ENCODE measurements around the gene AIG1. TPM values are rescaled to one million over a fixed set of nuclear protein-coding genes. Genes with fewer than 3 reads are reported as not detected.

The AIG1 gene
- total RNA-seq, 1 donor from 2014 or later: 32.2 TPM

DNA sequence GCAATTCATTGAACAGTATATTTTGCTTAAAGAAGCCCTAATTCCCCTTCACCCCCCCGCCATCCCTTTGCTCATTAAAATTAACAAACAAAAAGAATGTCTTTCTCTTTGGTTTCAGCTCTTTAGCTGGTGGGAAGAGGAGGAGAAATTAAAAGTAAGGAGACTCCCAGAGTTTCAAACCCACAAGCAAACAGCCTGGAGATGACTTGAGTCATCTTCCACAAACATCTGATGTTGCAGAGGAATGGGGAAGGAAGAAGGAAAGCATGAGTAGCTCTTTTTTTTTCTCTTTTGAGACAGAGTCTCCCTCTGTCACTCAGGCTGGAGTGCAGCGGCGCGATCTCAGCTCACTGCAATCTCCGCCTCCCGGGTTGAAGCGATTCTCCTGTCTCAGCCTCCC, 200.2 kb downstream of the AIG1 start:
- DNase-seq (ENCODE audit: low spot score): no peak
- Mint-ChIP-seq H3K9me3 (ENCODE audit: low read depth) (peaks cover 9% of the 10 kb centered on the region), H3K27ac (ENCODE audit: unreplicated experiment) (no peak overlapping the region), H3K4me3 (ENCODE audit: unreplicated experiment) (no peak overlapping the region), H3K36me3 (ENCODE audit: low read depth) (peaks cover 2% of the 10 kb centered on the region), H3K27me3 (ENCODE audit: low read depth) (no peaks in the 10 kb centered on the region), H3K4me1 (ENCODE audit: low read depth) (peaks cover 4% of the 10 kb centered on the region)
- TF ChIP-seq, protein P1, sequence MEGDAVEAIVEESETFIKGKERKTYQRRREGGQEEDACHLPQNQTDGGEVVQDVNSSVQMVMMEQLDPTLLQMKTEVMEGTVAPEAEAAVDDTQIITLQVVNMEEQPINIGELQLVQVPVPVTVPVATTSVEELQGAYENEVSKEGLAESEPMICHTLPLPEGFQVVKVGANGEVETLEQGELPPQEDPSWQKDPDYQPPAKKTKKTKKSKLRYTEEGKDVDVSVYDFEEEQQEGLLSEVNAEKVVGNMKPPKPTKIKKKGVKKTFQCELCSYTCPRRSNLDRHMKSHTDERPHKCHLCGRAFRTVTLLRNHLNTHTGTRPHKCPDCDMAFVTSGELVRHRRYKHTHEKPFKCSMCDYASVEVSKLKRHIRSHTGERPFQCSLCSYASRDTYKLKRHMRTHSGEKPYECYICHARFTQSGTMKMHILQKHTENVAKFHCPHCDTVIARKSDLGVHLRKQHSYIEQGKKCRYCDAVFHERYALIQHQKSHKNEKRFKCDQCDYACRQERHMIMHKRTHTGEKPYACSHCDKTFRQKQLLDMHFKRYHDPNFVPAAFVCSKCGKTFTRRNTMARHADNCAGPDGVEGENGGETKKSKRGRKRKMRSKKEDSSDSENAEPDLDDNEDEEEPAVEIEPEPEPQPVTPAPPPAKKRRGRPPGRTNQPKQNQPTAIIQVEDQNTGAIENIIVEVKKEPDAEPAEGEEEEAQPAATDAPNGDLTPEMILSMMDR (IDR thresholded peaks at IDR 0.05): no peak

DNA sequence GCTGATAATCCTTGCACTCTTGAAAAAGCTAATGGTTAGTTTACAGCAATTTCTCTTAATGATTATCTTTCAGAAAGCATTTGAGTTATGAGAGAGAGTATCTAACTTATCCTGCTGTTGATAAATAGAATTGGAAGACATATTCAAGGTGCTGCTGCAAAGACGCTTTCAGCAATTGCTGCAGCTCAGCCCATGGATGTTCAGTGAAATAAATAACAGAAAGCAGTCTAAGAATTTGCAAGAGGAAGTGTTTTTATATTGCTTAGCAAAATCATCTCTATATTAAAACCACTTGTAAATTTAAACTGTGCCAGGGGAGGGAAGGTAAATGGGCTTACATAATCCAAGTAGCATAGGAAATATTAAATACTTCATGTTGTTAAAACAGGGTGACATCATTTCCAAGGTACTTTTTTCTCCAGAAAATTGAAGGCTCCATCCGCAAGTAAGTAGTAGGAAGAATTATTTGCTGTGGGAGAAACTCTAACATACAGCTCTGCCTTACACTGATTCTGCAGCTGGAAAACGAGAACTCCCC, 201.3 kb downstream of the AIG1 start:
- Mint-ChIP-seq H3K27me3 (ENCODE audit: low read depth) (no peaks in the 10 kb centered on the region), H3K9me3 (ENCODE audit: low read depth) (peaks cover 9% of the 10 kb centered on the region), H3K4me3 (ENCODE audit: unreplicated experiment) (no peak overlapping the region), H3K4me1 (ENCODE audit: low read depth) (peaks cover 4% of the 10 kb centered on the region), H3K36me3 (ENCODE audit: low read depth) (peaks cover 4% of the 10 kb centered on the region), H3K27ac (ENCODE audit: unreplicated experiment) (no peak overlapping the region)
- DNase-seq (ENCODE audit: low spot score): no peak
- TF ChIP-seq, protein P1 (IDR thresholded peaks at IDR 0.05): no peak

DNA sequence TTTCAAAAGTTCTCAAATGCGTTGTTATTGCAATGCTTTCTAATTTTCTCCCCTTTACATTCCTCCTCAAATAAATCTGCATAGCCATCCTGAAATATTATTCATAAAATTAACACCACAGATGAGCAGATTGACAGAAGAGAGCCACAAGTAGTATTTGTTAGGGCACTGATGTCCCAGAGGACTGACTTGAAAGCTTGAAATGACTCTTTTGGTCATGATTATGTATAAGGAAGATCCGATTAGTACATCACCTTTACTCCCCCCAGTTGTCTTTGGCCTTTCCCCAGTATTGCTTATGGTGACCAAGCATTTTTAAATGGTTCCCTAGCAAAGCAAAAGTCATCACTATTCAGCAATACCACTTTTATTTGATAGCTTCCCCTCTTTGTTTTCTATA, 202.2 kb downstream of the AIG1 start:
- H3K36me3 Mint-ChIP-seq (ENCODE audit: low read depth): peaks cover 7% of the 10 kb centered on the region
- peaks cover 4% of the 10 kb centered on the region for H3K4me1 Mint-ChIP-seq (ENCODE audit: low read depth)
- TF ChIP-seq, protein P1 (IDR thresholded peaks at IDR 0.05): no peak
- H3K27ac Mint-ChIP-seq (ENCODE audit: unreplicated experiment): no peak overlapping the region
- DNase-seq (ENCODE audit: low spot score): no peak
- no peak overlapping the region for H3K4me3 Mint-ChIP-seq (ENCODE audit: unreplicated experiment)
- peaks cover 9% of the 10 kb centered on the region for H3K9me3 Mint-ChIP-seq (ENCODE audit: low read depth)
- H3K27me3 Mint-ChIP-seq (ENCODE audit: low read depth): no peaks in the 10 kb centered on the region

DNA sequence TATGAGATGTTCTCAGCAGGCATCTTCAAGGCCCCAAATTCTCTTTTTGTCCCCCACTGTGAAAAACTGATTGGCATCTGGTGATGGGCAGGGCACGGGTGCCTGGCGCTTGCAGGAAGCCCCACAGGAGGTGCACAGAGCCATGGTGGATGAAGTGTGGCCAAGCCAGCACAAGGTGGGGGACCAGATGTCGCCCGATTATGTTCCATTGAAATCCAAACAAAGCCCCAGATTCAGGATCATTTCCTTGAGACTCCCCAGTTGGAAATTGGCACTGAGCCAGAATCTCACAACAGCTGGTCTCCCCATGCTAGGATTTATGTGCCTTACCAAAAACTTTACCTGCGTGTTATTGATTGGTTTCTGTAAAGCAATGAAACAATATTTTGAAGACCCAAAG, 203.7 kb downstream of the AIG1 start:
- Mint-ChIP-seq H3K27me3 (ENCODE audit: low read depth) (no peaks in the 10 kb centered on the region), H3K4me3 (ENCODE audit: unreplicated experiment) (no peak overlapping the region), H3K4me1 (ENCODE audit: low read depth) (peaks cover 4% of the 10 kb centered on the region), H3K36me3 (ENCODE audit: low read depth) (peaks cover 4% of the 10 kb centered on the region), H3K27ac (ENCODE audit: unreplicated experiment) (no peak overlapping the region), H3K9me3 (ENCODE audit: low read depth) (peaks cover 4% of the 10 kb centered on the region)
- TF ChIP-seq, protein P1 (IDR thresholded peaks at IDR 0.05): no peak
- DNase-seq (ENCODE audit: low spot score): no peak

DNA sequence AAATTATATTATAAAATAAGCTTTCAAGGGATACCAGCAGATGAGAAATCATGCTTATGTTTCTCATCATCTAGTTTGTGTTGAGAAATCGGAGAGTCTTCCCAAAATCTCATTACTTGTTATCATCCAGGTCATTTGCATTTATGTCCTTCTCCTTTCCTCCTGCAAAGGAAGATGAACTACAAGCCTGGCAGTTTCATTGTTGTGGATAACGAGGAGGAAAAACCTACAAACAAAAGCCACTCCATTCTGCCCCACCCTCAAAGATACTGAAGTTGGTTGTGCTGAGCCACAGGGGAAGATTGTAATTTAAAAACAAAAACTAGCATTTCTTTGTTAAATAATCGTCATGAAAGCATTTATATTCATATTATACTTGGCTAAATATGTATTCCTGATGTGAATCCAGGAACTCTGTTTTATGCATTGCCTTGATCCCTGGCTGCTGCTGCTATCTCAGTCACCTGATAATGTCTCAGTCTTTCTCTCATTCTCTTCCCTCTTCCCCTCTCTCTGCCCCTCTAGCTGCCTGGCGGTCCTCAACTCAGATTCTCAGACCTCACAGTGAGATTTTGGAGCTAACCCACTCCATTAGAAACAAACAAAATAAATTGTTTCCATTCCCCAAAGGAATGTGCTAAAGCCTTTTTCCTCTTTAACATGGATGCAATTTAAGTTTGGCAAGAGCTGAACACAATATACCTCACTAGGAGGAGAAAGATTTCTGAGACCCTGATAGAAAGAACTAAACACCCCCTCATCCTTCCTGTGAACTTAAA, 204.5 kb downstream of the AIG1 start:
- Mint-ChIP-seq H3K4me3 (ENCODE audit: unreplicated experiment) (no peak overlapping the region), H3K4me1 (ENCODE audit: low read depth) (peaks cover 6% of the 10 kb centered on the region), H3K9me3 (ENCODE audit: low read depth) (no peaks in the 10 kb centered on the region), H3K36me3 (ENCODE audit: low read depth) (peaks cover 6% of the 10 kb centered on the region), H3K27ac (ENCODE audit: unreplicated experiment) (no peak overlapping the region), H3K27me3 (ENCODE audit: low read depth) (no peaks in the 10 kb centered on the region)
- no peak for DNase-seq (ENCODE audit: low spot score)
- TF ChIP-seq, protein P1 (IDR thresholded peaks at IDR 0.05): no peak

Measured in chondrocyte (in vitro differentiated cells).